Panc1 (cell line): Measurements from ENCODE around the gene OR2M3. TPM values are rescaled to one million over a fixed set of nuclear protein-coding genes. Genes with fewer than 3 reads are reported as not detected.

Experiments used
- ATAC-seq: fragments of 200-7000 bp; cut with Tn5 transposase; 2 replicates; pipeline ENCODE4 v1.9.1; 2020; ENCODE audit warnings: mild to moderate bottlenecking, moderate library complexity
- BruUV-seq: library from RNA; stranded (reverse); fragments of 400-500 nt; replicated peaks from 2 replicates; lab custom pipeline; 2021; lab: Mats Ljungman, UMichigan
- CTCF ChIA-PET: fragments of 300-600 bp; sonication (Branson Sonifier 250); formaldehyde crosslinking; loops from one replicate; lab custom pipeline; 2022; ENCODE audit warnings: antibody characterized with exemption; lab: Charles Lee
- POLR2A ChIA-PET: fragments of 300-600 bp; sonication (Branson Sonifier 250); formaldehyde crosslinking; loops from one replicate; lab custom pipeline; 2022; ENCODE audit warnings: antibody characterized with exemption; lab: Charles Lee
- DNase-seq: peaks from one replicate; pipeline ENCODE4 v3.0.0-alpha.2; 2010; ENCODE audit warnings: low read depth, low spot score
- H3K27ac ChIP-seq: 2 replicates; pipeline ENCODE4 v1.5.1; 2011; ENCODE audit warnings: mild to moderate bottlenecking, low read length, inconsistent platforms
- H3K27me3 ChIP-seq: fragments of 200-500 bp; sonication (Bioruptor generic); 2 replicates; pipeline ENCODE4 v1.6.0; 2014; ENCODE audit warnings: low read length, inconsistent platforms; ENCODE audit not compliant: control insufficient read depth, insufficient read depth
- H3K36me3 ChIP-seq: fragments of 200-500 bp; sonication (Bioruptor generic); 2 replicates; pipeline ENCODE4 v1.5.1; 2014; ENCODE audit warnings: inconsistent platforms, mild to moderate bottlenecking, low read length, moderate library complexity; ENCODE audit not compliant: control insufficient read depth, insufficient read depth
- H3K4me1 ChIP-seq: 2 replicates; pipeline ENCODE4 v1.5.1; 2011; ENCODE audit warnings: inconsistent platforms, mild to moderate bottlenecking, low read length, moderate library complexity; ENCODE audit not compliant: control insufficient read depth, insufficient read depth
- H3K4me3 ChIP-seq, 2 experiments: 2 replicates each; pipeline ENCODE4 v1.5.1; 2011 to 2012; ENCODE audit warnings: low read depth in 2 of 2, low read length in 2 of 2, mild to moderate bottlenecking in 2 of 2, inconsistent platforms in 1 of 2, moderate library complexity in 1 of 2
- H3K9me3 ChIP-seq: fragments of 200-500 bp; sonication (Bioruptor generic); 2 replicates; pipeline ENCODE4 v1.5.1; 2014; ENCODE audit warnings: low read depth, mild to moderate bottlenecking, inconsistent platforms, low read length, moderate library complexity; ENCODE audit not compliant: control insufficient read depth, insufficient read depth
- CTCF ChIP-seq: fragments of 450-650 bp; IDR thresholded peaks from 2 replicates; pipeline ENCODE4 v1.5.1; 2017; ENCODE audit warnings: mild to moderate bottlenecking
- POLR2AphosphoS5 ChIP-seq: IDR thresholded peaks from 2 replicates; pipeline ENCODE4 v1.6.1; 2012; ENCODE audit warnings: mild to moderate bottlenecking, low read depth, low read length, moderate library complexity
- SIN3A ChIP-seq: IDR thresholded peaks from 2 replicates; pipeline ENCODE4 v1.6.1; 2012; ENCODE audit warnings: low read depth, mild to moderate bottlenecking, low read length, moderate library complexity, borderline replicate concordance; ENCODE audit not compliant: insufficient read depth
- TCF7L2 ChIP-seq: IDR thresholded peaks from 2 replicates; pipeline ENCODE4 v1.6.1; 2011; ENCODE audit warnings: mild to moderate bottlenecking, low read depth, low read length, inconsistent platforms
- in situ Hi-C: cut with HindIII; loops from 2 replicates; pipeline ENCODE4 v1.10.0; 2016; ENCODE audit warnings: low sequenced_read_pairs, low pct_unique_long_range_greater_than_20kb
- intact Hi-C: fragments of 100-400 bp; cut with micrococcal nuclease; formaldehyde crosslinking; loops from one replicate; pipeline ENCODE4 v1.10.0; 2022; ENCODE audit not compliant: unreplicated experiment
- total RNA-seq: library from RNA; stranded (reverse); gene quantifications from one replicate; pipeline ENCODE4 v1.2.1, GENCODE V29; 2021; ENCODE audit not compliant: unreplicated experiment
- TF ChIP-seq, protein P1 (sequence below), 2 experiments: IDR thresholded peaks; 2 replicates each; pipeline ENCODE4 v1.6.1; 2011 to 2012; ENCODE audit warnings: low read depth in 2 of 2, control low read depth in 1 of 2, low read length in 1 of 2, mild to moderate bottlenecking in 1 of 2, moderate library complexity in 1 of 2; ENCODE audit not compliant: insufficient read depth in 1 of 2

OR2M3 gene
- total RNA-seq, 1 experiment from 2014 or later = not detected

DNA sequence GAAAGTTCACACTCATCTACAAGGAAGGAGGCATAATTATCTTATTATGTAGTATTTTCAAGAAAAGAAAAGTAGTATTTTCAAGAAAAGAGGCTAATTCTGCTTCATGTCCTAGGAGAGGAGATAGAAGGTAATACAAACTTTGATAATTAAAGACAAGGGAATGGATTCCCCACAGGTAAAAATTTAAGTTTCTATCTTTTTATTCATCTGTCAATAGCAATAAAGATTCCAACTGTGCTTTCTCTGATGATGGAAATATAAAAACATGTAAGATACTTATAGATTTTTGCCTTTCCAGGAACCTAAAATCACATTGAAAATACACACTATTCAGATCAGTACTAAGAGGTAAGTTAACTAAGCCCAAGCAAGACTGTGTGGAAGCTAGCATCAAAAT, 22.5 kb upstream of the OR2M3 start, which contains the start of gene OR2M2:
Gene OR2M2 (plus strand): TSS at position 301 of the 400 bp plus-strand sequence. CDS start 5,165 bp downstream, outside the sequence.
- ChIA-PET CTCF (no interaction called here), POLR2A (no interaction called here)
- no TSS peak for BruUV-seq
- in situ Hi-C loops (no loop called here), intact Hi-C loops (no loop called here)
- ATAC-seq (no peak), DNase-seq (no peak)
- Histone ChIP-seq H3K9me3 (no peaks in the 10 kb centered on the region), H3K4me1 (no peaks in the 10 kb centered on the region), H3K27me3 (no peaks in the 10 kb centered on the region), H3K4me3 (no peak within 1 kb of the TSS), H3K27ac (no peak within 1 kb of the TSS), H3K36me3 (no peaks in the 10 kb centered on the region)
- TF ChIP-seq SIN3A = no peak
- TF ChIP-seq POLR2AphosphoS5 = no peak
- TF ChIP-seq, protein P1, sequence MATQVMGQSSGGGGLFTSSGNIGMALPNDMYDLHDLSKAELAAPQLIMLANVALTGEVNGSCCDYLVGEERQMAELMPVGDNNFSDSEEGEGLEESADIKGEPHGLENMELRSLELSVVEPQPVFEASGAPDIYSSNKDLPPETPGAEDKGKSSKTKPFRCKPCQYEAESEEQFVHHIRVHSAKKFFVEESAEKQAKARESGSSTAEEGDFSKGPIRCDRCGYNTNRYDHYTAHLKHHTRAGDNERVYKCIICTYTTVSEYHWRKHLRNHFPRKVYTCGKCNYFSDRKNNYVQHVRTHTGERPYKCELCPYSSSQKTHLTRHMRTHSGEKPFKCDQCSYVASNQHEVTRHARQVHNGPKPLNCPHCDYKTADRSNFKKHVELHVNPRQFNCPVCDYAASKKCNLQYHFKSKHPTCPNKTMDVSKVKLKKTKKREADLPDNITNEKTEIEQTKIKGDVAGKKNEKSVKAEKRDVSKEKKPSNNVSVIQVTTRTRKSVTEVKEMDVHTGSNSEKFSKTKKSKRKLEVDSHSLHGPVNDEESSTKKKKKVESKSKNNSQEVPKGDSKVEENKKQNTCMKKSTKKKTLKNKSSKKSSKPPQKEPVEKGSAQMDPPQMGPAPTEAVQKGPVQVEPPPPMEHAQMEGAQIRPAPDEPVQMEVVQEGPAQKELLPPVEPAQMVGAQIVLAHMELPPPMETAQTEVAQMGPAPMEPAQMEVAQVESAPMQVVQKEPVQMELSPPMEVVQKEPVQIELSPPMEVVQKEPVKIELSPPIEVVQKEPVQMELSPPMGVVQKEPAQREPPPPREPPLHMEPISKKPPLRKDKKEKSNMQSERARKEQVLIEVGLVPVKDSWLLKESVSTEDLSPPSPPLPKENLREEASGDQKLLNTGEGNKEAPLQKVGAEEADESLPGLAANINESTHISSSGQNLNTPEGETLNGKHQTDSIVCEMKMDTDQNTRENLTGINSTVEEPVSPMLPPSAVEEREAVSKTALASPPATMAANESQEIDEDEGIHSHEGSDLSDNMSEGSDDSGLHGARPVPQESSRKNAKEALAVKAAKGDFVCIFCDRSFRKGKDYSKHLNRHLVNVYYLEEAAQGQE (IDR thresholded peaks at IDR 0.05; ENCODE audit: insufficient read depth in 1 of 2, low read depth in 2 of 2, low read length in 1 of 2) = no peak
- TF ChIP-seq CTCF = no peak
- no peak for TF ChIP-seq TCF7L2

- Histone ChIP-seq H3K27me3 (no peaks in the 10 kb centered on the region), H3K4me1 (no peaks in the 10 kb centered on the region), H3K4me3 (no peak overlapping the region), H3K9me3 (no peaks in the 10 kb centered on the region), H3K27ac (no peak overlapping the region), H3K36me3 (no peaks in the 10 kb centered on the region)
- intact Hi-C loops = no loop called here
- no TSS peak for BruUV-seq
- in situ Hi-C loops = no loop called here
- ChIA-PET CTCF (no interaction called here), POLR2A (no interaction called here)
- no peak for DNase-seq
- TF ChIP-seq TCF7L2 = no peak
- no peak for TF ChIP-seq POLR2AphosphoS5
- TF ChIP-seq CTCF = no peak
- no peak for TF ChIP-seq SIN3A
- TF ChIP-seq, protein P1 (IDR thresholded peaks at IDR 0.05; ENCODE audit: insufficient read depth in 1 of 2, low read depth in 2 of 2, low read length in 1 of 2) = no peak
- no peak for ATAC-seq
Observed at GRCh38 chr1:248183996-248184395, 13.1 kb upstream of the OR2M3 start.
